Hepatocyte (in vitro differentiated cells): ENCODE results near the gene SH3RF1.

Source experiments
- CTCF ChIP-seq: fragments of 200-600 bp; sonication (generic); IDR thresholded peaks from 2 replicates; pipeline ENCODE4 v1.5.1; 2016; ENCODE audit warnings: antibody characterized with exemption, mild to moderate bottlenecking; ENCODE audit not compliant: poor library complexity
- EZH2 ChIP-seq: fragments of 200-600 bp; sonication (generic); IDR thresholded peaks from 2 replicates; pipeline ENCODE4 v1.6.1; 2016; ENCODE audit warnings: antibody characterized with exemption, mild to moderate bottlenecking, borderline replicate concordance

GRCh38 chr4:169226565-169226964, 44.2 kb downstream of the SH3RF1 start:
- TF ChIP-seq CTCF (no peak), EZH2 (no peak)
